Measurements from ENCODE around the gene PSMB11. TPM values are rescaled to one million over a fixed set of nuclear protein-coding genes. Genes with fewer than 3 reads are reported as not detected.
A peak's percentile ranks its signal among the peaks of the same experiment; 100 is the strongest.

The PSMB11 gene
- total and polyA plus RNA-seq, 8 donors: 0.05 TPM; not detected in 7

DNA sequence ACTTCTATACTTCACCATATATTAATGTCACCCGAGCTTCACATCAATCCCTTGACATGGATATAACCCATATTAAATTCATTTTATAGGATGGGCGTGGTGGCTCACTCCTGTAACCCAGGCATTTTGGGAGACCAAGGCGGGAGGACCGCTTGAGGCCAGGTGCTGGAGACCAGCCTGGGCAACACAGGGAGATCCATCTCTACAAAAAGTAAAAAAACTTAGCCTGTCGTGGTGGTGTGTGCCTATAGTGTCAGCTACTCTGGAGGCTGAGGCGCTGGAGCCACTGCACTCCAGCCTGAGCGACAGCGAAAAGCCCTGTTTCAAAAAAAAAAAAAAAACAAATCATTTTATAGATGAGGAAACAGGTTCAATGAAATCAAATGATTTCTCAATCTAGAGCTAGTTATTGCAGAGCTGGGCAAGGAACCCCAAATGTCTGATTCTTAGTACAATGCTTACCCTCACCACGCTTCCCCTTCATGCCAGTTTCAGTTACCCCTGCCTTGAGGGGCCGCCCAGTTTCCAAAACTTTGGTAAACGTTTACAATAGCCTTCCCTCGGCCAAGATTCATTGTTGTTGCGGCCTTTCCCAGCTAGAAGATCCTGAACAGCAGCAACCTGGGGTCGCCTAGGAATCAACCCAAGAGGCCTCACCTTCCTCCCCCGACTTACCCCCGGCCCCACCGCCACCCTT lies 8.1 kb upstream of the PSMB11 start:
- Histone ChIP-seq H3K27ac (peak overlapping the region; percentile 61 to 87 (median 78)), H3K27me3 (no peaks in the 10 kb centered on the region), H3K4me1 (peaks cover 0 to 7% (median 5%) of the 10 kb centered on the region in 3 donors), H3K36me3 (peaks cover 0 to 7% (median 3%) of the 10 kb centered on the region in 3 donors), H3K4me3 (peak overlapping the region; percentile 49 to 82 (median 60)), H3K9me3 (no peaks in the 10 kb centered on the region)
- DNase-seq (peak in 1 of 6 donors; percentile 12), ATAC-seq (no peak), FAIRE-seq (no peak)
- 33% methylated on average over 17 of the region's 17 CpGs for WGBS, 2 donors
- TF ChIP-seq, protein P1, sequence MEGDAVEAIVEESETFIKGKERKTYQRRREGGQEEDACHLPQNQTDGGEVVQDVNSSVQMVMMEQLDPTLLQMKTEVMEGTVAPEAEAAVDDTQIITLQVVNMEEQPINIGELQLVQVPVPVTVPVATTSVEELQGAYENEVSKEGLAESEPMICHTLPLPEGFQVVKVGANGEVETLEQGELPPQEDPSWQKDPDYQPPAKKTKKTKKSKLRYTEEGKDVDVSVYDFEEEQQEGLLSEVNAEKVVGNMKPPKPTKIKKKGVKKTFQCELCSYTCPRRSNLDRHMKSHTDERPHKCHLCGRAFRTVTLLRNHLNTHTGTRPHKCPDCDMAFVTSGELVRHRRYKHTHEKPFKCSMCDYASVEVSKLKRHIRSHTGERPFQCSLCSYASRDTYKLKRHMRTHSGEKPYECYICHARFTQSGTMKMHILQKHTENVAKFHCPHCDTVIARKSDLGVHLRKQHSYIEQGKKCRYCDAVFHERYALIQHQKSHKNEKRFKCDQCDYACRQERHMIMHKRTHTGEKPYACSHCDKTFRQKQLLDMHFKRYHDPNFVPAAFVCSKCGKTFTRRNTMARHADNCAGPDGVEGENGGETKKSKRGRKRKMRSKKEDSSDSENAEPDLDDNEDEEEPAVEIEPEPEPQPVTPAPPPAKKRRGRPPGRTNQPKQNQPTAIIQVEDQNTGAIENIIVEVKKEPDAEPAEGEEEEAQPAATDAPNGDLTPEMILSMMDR (IDR thresholded peaks at IDR 0.05): no peak
- intact Hi-C loops (cut with DNase I): no loop called here

DNA sequence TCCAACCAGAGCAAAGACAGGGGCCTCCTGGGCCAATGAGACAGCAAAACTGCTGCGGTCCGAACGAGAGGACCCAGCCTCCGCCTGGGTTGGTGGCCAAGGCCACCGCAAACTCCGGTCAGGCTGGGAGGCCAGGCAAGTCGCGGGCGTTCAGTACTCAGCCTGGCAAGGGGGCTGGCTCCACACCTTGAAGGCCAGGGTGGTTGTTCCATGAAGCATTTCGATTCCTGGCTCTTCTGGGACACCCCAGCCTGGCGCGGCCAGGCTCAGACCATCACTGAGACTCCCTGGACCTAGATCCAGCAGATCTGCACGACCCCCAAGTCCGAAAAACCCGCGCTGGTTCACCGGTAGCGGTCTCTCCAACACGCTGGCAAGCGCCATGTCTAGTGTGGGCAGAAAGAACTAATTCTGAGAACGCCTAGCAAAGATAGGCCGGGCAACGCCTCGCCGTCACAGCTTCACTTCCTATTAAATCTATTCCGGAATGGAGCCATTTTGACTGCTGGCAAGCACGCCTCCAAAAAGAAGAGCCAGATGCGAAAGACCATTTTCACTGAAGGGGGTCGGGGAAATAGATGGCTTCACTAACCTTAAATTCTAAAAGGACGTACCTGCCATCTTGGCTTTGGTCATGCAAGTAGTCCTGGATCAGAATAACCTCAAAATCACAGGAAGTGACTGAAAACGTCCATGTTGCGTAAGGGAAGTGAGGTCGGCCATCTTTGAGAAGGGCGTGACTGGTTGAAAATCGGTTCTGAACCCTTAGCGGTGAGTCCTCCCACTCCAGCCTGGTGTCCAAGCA lies 7.3 kb upstream of the PSMB11 start, which contains the start of gene PSMB5:
PSMB5 (minus strand) TSS at position 403 of the 805 bp plus-strand sequence; CDS start at position 384, 19 bp downstream.
- peak; percentile 82 to 92 (median 91) for DNase-seq
- Histone ChIP-seq H3K4me3 (peak within 1 kb of the TSS; percentile 49 to 82 (median 60)), H3K27ac (peak within 1 kb of the TSS; percentile 61 to 87 (median 78)), H3K9me3 (no peaks in the 10 kb centered on the region), H3K4me1 (peaks cover 0 to 7% (median 5%) of the 10 kb centered on the region in 3 donors), H3K36me3 (peaks cover 0 to 7% (median 3%) of the 10 kb centered on the region in 3 donors), H3K27me3 (no peaks in the 10 kb centered on the region)
- ATAC-seq: peak; percentile 98 to 99 (median 98)
- intact Hi-C loops (cut with DNase I): no loop called here
- WGBS, 2 donors: 0% methylated on average over 36 of the region's 36 CpGs
- FAIRE-seq: no peak
- TF ChIP-seq, protein P1 (IDR thresholded peaks at IDR 0.05): no peak

DNA sequence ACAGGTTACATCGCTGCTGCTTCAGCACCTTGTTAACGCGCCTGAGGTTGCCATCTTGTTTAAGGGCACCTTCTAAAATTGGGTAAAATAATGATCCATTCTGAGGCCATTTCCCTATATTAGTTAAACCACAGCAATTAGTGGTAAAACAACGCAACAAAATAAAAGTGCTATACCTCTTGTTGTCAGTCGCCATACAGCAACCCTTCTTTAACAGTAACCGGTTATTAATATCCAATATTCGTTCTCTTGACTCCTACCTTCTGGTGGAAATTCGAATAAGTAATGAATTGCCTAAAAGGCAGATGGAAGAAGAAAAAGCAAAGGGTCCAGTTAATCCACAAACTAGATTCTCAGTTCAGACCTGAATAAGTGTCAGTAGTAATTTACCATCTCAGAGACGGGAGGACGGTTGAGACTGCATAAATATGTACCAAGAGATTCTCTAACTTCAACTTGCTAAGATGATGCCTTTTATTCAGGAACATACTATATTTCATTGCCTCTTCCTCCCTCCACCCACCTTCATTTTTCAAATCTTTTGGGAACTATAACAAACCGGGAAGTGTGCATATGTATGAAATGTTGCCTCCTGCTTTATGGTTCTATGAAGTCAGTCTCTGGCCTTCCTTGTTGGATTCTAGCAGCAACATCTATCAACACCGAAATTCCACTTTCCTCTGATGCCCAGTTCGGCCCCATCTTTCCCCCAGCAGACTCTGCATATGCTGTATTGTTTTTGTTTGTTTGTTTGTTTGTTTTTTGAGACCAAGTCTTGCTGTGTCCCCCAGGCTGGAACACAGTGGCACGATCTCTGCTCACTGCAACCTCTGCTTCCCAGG lies 6.5 kb upstream of the PSMB11 start:
- Histone ChIP-seq H3K4me1 (peaks cover 0 to 7% (median 5%) of the 10 kb centered on the region in 3 donors), H3K36me3 (peaks cover 0 to 5% (median 3%) of the 10 kb centered on the region in 3 donors), H3K4me3 (peak overlapping the region in 2 of 4 donors; percentile 58 to 82), H3K27me3 (no peaks in the 10 kb centered on the region), H3K27ac (peak overlapping the region; percentile 61 to 87 (median 78)), H3K9me3 (no peaks in the 10 kb centered on the region)
- WGBS, 2 donors: 65 to 71% methylated on average over 14 of the region's 14 CpGs
- intact Hi-C loops (cut with DNase I): no loop called here
- DNase-seq (peak in 1 of 6 donors; percentile 8), FAIRE-seq (no peak), ATAC-seq (no peak)
- TF ChIP-seq, protein P1 (IDR thresholded peaks at IDR 0.05): no peak

DNA sequence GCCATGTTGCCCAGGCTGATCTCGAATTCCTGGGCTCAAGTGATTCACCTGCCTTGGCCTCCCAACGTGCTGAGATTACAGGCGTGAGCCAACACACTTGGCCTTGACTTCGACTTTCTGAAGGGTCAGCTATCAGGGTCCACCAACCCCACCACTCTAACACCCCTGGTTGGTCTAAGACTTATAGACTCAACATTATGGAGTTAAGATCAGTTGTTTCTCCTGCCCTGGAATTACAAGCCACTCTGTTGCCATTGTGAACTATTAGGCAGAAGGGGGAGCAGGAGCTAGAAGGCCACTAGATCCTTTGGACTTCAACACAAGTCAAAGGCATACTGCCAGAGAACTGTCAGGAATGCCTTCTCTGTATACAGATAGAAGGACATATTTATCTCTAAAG lies 1.9 kb upstream of the PSMB11 start:
- DNase-seq (no peak), FAIRE-seq (no peak), ATAC-seq (no peak)
- TF ChIP-seq, protein P1 (IDR thresholded peaks at IDR 0.05): no peak
- Histone ChIP-seq H3K27ac (no peak overlapping the region), H3K4me1 (no peaks in the 10 kb centered on the region), H3K36me3 (no peaks in the 10 kb centered on the region), H3K27me3 (no peaks in the 10 kb centered on the region), H3K4me3 (no peak overlapping the region), H3K9me3 (no peaks in the 10 kb centered on the region)
- intact Hi-C loops (cut with DNase I): no loop called here
- 62 to 66% methylated on average over 4 of the region's 4 CpGs for WGBS, 2 donors
